Renal pelvis (tissue), 12 donors: ENCODE measurements around the gene HSPB9. TPM values are rescaled to one million over a fixed set of nuclear protein-coding genes. Genes with fewer than 3 reads are reported as not detected.

Source experiments
- DNase-seq: peaks from one replicate; pipeline ENCODE4 v3.0.0-alpha.2; 2013
- long read RNA-seq, 16 experiments: transcript quantifications; one replicate each; lab custom pipeline, GENCODE V29; 2026
- polyA plus RNA-seq, 3 donors: library from polyadenylated mRNA; unstranded; fragments of 120-200 nt; gene quantifications; one replicate each; pipeline ENCODE4 v1.2.1, GENCODE V29; 2013; ENCODE audit not compliant: insufficient read length in 3 of 3

The HSPB9 gene, protein sequence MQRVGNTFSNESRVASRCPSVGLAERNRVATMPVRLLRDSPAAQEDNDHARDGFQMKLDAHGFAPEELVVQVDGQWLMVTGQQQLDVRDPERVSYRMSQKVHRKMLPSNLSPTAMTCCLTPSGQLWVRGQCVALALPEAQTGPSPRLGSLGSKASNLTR
- under 1 TPM; 0.30 to 0.50 (median 0.49) TPM for polyA plus RNA-seq
- long read RNA-seq, donor 1 = 0 reads
- long read RNA-seq, donor 2, partial matches to known transcripts = 0 of 1 reads
- long read RNA-seq, donor 2, other reads (novel, unspliced or antisense) = 0 of 1 reads
- long read RNA-seq, donor 3, partial matches to known transcripts = 0 of 1 reads
- long read RNA-seq, donor 3, other reads (novel, unspliced or antisense) = 0 of 1 reads
- long read RNA-seq, donor 4 = 0 reads
- long read RNA-seq, donor 5 = 0 reads
- long read RNA-seq, donor 6, partial matches to known transcripts = 0 of 2 reads
- long read RNA-seq, donor 6, other reads (novel, unspliced or antisense) = 0 of 2 reads
- long read RNA-seq, donor 7, partial matches to known transcripts = 0 of 1 reads
- long read RNA-seq, donor 7, other reads (novel, unspliced or antisense) = 0 of 1 reads
- long read RNA-seq, donor 8, partial matches to known transcripts = 27 of 53 reads
- long read RNA-seq, donor 8, other reads (novel, unspliced or antisense) = 26 of 53 reads
- long read RNA-seq, donor 9 = 0 reads
- long read RNA-seq, donor 10 = 0 reads
- long read RNA-seq, donor 11 = 0 reads
- long read RNA-seq, donor 12 = 0 reads
- long read RNA-seq, donor 13, partial matches to known transcripts = 0 of 1 reads
- long read RNA-seq, donor 13, other reads (novel, unspliced or antisense) = 0 of 1 reads
- long read RNA-seq, donor 14 = 0 reads
- long read RNA-seq, donor 15 = 0 reads
- long read RNA-seq, donor 16, partial matches to known transcripts = 0 of 1 reads
- long read RNA-seq, donor 16, other reads (novel, unspliced or antisense) = 0 of 1 reads

DNA sequence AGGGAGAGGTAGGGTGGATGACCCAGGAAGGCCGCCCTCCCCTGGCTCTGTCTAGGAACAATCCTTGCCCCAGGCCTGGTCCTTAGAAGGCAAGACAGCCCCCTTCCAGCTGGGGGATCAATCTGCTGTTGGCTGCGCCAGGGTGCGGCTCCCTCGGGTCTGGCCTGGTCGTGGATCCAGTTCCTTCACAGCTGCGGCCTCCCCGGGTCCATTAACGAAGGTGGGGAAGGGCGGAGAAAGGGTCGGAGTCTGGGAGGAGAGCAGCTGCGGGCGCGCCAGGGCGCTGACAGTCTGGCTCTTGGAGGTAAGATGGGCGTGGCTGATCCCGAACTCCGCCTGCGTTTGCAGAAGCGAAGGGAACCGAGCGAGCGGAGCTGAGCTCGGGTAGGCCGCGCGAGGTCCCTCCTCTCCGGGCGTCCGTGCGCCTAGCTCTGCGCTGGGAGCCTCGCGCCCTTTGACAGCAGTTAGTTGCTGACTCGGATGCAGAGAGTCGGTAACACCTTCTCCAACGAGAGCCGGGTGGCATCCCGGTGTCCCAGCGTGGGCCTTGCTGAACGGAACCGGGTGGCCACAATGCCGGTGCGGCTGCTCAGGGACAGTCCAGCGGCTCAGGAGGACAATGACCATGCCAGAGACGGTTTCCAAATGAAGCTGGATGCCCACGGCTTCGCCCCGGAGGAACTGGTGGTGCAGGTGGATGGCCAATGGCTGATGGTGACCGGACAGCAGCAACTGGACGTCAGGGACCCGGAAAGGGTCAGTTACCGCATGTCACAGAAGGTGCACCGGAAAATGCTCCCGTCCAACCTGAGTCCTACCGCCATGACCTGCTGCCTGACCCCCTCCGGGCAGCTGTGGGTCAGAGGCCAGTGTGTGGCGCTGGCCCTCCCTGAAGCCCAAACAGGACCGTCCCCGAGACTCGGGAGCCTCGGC lies at the start of gene HSPB9:
Gene HSPB9 (plus strand): TSS at position 434 of the 933 bp plus-strand sequence. CDS start 47 bp downstream, at position 481.
- DNase-seq = no peak

DNA sequence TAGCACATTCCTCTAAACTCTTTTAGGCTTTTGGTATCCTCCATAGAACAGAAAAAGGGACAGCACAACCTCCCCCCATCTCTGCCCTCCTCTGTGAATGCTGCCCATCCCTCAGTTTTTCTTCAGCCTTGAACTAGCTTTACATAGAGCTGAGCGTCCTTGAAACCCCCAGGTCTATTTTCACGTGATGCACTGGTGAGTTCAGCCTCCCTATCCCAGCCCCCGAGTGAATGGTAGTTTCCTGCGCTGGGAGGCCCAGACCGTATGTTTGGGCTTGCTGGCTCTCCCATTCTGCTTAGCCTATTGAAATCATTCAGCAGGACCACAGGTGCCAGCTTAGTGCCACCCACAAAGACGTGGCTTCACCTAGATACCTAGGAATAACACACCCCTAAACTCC lies 46.8 kb upstream of the HSPB9 start:
- DNase-seq = no peak

DNA sequence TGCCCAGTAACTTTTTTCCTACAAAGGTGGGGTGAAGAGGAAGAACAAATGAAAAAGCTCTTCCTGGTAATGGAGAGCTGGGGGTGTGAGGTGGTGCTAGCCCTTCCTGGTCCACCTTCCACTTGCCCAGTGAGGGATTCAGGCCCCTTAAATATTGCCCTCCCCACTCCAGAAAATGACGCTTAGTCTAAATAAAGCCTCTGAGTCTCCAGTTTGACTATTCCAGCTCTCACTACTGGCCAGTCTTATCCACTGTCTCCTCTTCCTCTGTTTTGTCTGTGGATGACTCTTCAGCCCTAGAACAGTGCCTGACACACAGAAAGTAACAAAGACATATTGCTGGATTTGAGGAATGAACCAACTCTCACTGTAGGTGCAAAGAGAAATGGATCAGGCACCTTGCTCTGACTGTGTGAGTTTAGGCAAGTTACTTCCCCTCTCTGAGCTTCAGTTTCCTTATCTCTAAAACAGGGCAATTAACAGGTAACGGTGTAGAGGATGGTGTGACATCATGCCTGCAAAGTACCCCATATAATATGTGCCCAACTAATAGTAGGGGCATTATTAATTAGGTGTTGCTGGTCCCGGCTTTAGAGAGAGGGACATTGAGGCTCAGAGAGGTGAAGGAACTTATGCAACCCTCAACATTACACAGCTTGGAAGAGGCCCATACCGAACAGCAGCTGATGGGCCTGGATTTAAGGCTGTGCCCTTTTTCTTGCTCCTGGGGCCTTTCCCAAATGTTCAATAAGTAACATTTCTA lies 45.6 kb upstream of the HSPB9 start:
- DNase-seq = no peak

DNA sequence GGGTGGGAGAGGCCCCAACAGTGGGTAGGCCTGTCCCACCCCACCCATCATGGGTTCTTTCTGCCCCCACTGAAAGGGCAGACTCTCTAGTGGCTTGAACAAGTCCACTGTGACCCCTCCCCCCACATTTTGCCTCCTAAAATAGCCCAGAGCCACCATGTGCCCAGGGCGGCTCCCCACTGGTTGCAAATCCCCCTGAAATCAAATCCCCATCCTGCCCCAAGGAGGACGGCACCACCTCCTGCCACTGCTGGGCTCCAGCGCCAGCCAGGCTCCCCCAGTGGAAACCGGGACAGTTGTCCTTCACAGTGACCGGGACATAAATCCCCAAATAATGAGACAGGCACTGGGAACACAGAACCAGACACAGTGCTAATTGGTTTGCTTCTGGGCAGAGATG lies 44.8 kb upstream of the HSPB9 start:
- no peak for DNase-seq

DNA sequence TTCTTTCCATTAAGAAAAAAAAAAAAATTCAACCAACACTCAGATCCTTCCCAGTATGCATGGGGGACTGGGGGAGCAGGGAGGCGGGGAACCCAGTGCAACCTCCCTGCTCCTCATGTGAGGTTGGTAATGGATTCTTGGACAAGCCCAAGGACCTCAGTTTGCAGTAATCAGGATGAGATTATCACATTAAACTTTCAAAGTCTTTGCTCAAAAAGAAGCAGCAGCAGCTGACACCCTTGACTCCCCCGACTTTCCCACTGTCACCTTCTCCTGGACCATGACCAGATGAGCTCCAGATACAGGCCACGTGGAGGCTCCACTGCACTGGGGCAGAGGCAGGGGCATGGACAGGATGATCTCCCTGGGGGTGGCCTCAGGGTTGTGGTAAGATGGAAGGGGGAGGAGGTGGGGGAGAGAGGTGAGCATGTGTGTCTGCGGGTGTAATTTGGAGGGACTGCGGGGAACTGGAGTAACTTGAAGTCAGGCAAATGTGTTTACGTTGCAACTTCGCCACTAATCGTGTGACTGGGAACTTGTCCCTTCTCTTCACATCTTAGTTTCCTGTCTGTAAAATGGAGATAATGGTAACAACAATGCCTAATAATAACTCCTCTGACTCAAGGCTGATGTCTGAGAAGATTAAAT lies 44.1 kb upstream of the HSPB9 start:
- DNase-seq = no peak

DNA sequence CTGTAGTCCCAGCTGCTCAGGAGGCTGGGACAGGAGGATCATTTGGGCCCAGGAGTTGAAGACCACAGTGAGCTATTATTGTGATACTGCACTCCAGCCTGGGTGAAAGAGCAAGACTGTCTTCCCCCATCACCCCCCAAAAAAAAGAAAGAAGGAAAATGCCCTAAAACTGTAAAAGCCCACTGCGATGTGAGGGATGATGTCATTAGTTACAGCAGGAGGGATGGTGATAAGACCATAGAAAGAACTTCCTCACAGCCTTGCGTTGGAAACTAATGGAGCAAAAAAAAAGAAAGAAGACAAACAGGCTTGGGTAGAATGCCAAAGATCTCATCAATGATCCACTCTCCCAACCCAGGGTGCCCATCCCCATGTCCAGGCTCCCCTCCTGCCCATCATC lies 43.1 kb upstream of the HSPB9 start:
- DNase-seq = no peak

DNA sequence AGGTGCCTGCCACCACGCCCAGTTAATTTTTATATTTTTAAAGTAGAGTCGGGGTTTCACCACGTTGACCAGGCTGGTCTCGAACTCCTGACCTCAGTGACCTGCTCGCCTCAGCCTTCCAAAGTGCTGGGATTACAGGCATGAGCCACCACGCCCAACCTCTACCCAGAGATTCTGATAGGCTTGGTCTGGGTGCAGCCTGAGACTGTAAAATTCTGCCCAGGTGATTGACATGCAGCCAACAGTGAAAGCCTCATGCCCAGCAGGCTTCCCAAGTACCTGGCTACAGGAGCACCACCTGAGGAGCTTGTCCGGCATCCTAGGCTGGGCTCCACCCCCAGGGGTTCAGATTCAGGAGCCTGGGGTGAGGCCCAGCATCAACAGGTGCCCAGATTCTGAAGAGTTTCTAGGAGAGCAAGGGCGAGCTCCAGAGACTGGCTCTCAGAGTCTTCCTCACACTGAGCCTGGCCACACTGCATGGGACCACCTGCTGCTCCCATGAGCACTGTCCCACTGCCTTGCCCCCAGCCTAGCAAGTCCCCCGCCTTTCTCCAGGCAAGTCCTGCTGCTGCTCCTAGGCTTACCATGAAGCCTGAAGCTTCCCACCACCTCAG lies 41.0 kb upstream of the HSPB9 start:
- no peak for DNase-seq

DNA sequence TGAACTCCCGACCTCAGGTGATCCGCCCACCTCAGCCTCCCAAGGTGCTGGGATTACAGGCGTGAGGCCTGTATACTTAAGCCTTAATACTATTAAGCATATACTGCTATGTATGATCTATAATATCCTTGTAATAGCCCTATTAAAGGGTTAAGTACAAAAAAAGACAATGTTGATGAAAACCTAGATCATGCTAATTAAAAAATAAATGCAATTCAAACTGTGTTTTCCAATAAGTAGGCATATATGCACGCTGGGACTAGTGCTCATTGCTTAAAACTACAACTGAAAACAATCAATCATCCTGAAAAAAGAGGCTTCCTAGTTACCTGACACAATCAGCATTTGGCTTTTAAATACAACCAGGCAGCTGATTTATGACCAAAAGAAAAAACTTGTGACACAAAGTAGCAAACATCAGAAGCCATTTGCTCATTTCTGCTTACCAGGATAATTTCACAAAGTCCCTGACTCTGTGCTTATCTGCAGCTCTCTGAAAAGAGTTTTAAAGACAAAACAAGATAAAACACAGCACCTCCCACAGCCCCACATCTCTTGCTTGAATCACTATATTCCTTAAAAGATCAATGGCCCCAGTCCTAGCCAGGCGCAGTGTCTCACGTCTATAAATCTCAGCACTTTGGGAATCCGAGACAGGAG lies 35.4 kb upstream of the HSPB9 start:
- DNase-seq = no peak

DNA sequence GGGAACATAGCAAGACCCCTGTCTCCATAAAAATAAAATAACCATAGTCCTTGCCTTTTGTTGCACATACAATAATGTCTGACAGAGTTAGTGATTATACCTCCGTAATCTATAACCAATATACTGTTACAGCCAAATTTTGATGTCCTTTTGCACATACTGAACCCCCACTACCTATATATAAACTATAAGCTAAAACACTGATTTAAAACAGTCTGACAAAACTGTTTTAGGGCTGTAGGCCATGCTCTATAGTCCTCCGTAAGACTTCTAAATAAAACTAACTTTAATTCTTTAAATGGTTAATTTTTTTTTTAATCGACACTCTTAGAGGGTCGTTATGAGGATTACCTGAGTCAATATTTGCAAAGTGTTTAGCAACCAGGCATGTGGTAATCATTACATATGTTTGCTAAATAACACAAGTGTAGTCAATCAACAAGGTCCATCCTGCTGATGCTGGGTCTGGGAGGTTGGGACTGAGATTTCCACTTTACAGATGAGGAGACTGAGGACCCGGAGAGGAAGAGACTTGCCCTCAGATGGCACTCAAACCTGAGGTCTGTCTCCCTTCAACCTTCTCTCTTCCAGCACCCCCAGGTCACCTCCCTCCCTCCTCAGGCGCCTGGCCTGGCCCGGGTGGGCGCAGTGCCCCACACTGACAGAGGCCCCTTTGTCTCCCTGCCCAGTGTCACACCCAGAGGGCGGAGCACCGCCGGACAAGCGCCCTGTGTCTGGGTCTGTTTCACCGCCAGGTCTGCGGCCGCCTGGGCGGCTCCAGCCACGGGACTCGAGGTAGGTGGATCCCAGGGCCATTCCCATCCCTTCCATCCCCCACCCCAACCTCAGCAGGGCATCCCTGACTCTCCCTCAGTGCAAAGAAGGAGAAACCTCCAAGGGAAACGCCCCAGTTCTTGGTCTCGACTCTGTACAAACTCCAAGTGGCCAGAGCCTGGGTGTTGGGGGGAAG lies 34.6 kb upstream of the HSPB9 start:
- no peak for DNase-seq

DNA sequence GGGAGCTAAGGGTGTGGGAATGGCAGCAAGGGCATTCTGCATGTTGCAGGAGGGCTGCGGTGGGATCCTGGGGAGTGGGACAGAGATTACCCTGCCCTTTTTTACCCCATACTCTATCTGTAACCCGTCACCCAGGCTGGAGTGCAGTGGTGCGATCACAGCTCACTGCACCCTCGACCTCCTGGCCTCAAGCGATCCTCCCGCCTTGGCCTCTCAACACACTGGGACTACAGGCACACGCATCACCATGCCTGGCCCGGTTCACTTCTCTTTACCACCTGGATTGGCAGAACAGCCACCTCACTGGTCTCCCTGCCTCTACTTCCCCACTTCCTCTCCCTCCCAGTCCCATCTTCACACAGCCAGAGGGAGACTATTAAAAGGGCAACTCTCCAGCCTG lies 33.9 kb upstream of the HSPB9 start:
- DNase-seq = no peak

DNA sequence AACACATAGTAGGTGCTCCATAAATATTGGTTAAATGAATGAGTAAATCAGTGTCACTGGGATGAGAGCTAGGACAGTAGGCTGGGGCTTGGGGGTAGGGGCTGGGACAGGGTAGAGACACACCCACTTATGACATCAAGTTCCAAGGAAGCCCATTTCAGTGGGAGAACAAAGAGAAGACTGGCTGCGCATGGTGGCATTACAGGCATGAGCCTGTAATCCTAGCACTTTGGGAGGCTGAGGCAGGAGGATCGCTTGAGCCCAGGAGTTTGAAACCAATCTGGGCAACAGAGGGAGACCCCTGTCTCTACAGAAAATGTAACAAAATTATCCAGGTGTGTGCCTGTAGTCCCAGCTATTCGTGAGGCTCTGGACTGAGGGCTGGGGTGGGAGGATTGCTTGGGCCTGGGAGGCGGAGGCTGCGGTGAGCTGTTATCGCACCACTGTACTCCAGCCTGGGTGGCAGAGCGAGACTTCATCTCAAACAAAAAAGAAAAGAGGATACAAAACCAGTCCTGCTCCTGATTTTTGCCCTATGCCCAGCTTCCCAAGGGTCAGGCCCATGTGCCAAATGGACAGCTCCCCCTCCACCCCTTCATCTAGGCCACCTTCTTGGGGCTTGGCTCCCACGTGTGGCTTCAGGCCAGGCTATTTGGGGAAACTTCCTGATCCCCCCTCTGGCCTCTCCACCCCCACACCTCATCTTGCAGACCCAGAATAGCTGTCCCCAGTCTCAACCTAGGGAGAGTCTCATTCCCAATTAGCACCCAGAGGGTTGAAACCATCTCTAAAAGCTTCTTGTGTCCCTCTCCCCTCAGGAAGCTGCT lies 31.4 kb upstream of the HSPB9 start:
- DNase-seq = no peak

DNA sequence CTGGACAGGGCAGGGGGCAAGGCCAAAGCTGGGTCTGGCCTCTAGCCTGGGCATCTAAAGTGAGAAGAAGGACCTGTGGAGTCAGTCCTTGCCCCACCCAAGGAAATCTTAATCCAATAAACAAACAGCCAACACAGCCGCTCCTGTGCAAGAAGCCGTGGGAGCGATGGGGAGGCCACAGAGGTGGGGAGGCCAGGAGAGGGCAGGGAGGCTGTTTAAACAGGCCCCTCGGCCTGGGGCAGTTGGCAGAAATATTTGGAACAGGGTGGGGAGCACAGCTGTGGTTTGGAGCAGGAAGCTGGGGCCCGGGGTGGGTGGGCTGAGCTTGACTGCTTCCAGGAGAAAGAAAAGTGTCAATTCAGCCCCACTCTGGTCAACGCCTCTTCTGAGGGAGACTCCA lies 29.7 kb upstream of the HSPB9 start:
- no peak for DNase-seq

DNA sequence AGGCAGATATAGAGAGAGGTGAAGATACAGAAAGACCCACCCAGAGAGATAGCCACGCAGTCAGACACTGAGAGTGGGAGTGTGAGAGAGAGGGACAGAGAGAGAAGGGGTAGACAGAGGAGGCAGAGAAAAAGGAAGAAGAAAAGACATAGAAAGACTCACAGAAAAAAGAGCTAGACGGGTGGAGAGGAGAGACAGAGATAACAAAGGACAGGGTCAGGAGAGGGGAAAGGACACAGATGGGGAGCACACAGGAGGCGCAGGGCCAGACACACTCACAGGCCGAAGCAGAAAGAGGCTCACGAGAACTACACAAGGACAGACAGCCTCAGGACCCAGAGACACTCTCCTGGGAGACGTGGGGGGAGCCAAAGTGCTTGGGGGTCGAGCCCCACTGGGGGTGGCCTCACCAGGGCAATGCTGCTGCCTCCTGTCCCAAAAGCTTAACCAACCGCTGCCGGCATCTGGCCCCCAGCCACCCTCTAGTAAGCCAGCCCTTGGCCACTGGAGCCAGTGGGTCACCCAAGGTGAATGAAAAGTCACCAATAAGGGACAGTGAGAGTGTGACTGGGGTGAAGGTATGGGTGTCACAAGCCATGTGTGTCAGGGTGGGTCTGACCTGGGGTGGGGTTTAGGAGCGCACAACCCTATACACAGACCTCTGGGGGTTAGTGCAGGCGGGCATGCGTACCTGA lies 28.1 kb upstream of the HSPB9 start:
- no peak for DNase-seq

DNA sequence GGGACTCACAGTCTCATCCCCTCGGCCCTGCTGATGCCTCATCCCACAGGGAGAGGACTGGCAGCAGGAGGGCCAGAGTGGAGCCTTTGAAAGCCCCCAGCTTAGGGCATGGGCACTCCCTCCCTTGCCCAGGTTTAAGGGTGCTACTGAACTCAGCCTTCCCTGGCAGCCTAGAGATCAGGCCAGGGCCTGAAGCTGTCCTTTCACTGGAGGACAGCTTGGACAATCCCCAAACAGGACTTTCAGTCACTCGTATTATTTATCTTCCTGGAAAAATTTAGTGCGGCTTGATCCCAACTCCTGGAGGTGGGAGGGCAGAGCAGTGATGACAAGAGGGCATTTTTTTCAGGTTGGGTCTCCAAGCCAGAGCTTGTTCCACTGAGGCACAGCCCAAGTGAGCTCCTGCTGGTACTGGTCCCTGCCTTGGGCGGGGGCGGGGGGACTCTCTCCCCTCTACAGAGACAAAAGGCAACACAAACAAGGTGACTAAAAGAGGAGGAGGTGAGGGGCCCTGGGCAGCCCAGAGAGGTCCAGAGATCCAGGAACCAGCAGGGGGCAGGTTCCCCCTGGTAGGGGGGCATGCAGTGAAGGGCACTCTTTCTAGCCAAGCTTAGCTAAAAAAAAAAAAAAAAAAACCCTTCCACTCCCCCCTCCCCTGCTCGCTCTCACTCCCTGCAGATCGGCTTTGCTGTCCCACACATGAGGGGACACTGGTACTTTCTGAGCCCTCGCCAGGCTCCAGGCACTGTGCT lies 26.1 kb upstream of the HSPB9 start:
- no peak for DNase-seq
